ENCODE data around the gene MFAP4.

Gene MFAP4

GRCh38 chr17:19347323-19348080 is 39.5 kb downstream of the MFAP4 start:
- DNase-seq, result no peak

DNA sequence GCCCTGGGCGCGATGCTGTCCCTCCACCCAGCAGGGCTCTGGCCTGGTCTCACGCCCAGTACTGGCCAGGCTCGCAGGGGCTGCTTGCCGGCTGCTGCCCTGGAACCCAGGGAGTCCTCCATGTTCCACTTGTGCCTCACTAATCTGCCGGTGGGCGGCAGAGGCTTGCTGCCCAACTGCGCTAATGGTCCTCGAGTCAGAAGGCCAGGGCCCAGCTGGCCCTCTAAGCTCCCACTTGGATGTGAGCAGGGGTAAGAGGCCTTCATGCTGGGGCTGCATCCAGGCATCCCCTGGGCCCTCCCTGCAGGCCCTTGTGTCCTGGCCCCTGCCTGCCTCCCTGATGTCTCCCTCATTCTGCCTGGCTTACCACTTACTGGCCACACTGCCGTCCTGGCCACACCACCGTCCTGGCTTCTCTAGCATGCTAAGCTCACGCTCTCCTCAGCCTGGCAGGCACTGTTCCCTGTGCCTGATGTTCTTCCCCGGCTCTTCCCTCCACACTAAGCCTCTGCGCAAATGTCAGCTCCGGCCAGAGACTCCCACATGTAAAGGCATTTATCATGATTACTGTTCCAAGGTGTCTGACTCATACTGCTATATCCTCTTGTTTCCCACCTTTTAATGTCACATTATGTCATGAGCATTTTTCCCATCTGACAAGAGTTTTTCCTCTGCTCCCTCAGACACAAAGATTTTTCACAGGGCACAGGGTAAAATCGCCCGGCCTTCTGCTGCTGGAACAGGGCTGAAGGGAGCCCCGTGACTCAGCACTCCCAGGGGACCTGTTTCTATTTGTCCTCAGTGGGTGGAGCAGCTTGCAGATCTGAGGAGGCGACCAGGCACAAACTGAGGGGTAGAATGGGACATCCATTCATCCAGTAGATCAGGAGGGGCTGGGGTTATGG is 40.4 kb downstream of the MFAP4 start:
- DNase-seq, result no peak

DNA sequence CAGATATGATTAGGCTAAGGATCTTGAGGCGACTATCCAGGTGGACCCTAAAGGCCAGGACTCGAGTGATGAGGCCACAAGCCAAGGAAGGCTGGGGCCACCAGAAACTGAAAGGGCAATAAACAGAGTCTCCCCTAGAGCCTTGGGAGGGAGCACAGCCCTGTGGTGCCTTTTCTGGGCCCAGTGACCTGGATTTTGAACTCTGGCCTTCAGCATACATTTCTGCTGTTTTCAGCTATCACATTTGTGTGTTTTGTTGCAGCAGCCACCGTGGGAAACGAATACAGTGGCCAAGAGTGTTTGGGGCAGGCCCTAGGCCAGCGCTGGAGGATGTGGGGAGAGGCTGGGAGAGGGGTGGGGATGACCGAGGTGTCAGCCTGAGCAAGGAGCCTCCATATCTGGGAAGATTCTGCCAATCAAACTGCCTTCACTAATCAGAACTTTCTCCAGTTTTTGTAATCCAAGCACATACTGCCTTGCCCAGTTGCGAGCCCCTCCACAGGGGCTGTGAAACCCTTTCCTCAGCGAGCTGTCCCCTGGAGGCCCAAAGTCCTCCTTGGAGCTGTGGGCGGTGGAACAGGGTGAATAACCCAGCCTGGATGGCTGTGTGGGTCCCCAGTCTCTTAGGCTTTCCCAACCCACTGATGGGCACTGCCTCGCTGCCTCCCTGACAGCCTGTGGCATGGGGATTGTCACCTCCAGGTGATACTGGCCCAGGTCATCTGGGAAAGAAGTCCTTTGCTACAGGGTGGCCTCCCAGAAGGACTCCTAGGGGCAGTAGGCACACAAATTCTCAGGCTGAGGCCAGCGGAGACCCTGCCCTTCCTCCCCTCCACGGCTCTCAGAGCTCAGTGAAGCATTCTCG is 41.3 kb downstream of the MFAP4 start:
- no peak for DNase-seq

GRCh38 chr17:19345067-19345460 is 41.9 kb downstream of the MFAP4 start:
- DNase-seq, result no peak

DNA sequence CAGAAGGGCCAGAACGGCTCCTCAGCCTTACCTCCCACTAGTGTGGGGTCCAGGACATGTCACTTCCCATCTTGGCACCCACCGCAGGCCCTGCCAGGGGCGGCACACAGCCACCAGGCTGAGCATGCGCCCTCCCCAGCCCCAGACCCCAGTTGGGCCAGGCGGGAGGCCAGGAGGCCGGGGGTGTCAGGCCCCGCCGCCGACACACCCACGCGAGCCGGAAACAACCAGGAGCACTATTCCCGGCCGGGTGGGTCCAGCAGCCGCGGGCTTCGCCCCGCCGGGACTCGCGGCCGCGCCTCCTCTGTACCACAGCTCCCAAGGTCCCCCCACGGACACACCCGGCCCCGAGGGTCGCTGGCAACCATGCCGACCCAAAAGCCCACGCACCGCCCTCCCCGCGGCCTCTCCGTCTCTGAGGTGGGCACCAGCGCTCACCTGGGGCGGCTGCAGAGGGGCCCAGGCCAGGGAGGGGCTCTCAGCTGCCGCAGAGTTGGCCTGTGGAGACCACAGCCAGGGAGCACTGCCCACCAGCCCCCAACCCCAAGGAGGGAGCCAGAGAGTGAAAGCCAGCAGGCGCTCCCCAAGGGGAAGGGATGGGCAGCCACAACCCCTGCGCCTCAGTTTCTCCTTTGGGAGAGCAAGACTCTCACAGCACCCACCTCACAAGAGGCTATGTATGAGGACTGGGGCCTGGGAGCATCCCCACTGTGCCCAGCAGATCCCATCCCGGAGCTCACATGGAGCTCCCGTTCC is 42.5 kb downstream of the MFAP4 start:
- no peak for DNase-seq

DNA sequence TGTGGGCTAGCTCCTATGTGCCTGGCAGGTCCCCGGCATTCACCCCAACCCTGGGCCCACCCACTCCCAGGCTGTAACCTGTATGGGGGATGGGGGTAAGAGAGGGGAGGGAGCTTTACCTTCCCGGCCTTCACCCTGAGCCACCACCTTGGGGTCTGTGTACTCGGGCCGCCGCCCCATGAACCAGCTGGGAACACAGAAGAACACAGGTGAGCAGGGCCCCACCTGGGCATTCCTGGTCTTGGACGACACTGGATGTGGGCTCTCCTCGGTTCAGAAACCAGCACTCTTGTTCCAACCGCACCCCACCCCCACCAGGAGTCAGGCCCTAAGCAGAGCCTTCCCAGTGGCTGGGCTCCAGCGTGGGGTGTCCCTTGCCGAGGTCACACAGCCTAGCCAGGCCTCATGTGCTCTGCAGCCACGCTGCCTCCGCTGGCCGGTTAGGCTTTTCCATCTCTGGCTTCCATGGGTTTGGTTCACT is 43.3 kb downstream of the MFAP4 start:
- no peak for DNase-seq

DNA sequence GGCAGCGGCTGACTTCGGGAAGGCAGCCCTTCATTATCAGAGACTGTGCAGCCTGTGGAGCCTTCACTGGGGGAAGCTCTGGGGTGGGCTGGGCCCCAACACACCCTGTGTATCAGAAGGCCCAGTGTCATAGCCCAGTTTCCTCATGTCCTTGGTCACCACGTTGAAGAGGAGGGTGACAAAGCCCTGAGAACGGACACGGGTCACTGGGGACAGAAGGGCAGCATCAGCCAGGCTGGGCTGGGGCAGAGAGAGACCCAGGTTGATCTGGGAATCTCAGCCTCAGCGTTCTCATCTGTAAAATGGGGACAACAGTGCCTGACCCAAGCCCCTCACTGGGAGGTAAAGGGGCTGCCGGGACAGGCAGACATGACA is 43.7 kb downstream of the MFAP4 start:
- no peak for DNase-seq

DNA sequence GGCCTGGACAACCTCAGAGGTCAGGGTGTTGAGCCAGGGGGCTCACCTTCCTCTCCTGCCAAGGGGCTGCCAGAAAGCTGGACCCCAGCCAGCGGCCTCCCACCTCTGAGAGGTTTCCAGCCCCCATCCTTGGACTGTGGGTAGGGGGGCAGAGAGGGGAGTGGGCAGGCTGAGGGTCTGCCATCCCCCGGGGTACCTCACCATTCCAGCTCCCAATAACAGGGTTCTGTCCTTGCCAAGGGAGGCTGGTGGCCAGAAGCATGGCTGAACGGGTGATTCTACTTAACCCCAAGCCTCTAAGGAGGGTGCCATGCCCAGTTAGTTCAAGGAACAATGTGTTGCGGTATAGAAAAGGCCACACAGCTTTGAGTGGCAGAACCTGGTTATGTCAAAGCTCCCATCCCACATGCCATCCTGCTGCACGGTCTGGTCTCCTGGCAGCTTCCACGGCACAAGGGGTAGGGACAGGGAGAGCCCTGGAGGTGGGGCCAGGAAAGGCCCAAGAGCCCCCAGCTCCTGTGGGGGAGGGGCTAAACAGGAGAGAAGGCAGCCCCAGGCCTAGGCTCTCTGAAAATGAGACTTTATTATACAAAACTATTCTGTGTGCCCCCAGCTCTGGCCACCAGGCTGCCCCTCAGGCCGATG is 44.3 kb downstream of the MFAP4 start:
- no peak for DNase-seq

DNA sequence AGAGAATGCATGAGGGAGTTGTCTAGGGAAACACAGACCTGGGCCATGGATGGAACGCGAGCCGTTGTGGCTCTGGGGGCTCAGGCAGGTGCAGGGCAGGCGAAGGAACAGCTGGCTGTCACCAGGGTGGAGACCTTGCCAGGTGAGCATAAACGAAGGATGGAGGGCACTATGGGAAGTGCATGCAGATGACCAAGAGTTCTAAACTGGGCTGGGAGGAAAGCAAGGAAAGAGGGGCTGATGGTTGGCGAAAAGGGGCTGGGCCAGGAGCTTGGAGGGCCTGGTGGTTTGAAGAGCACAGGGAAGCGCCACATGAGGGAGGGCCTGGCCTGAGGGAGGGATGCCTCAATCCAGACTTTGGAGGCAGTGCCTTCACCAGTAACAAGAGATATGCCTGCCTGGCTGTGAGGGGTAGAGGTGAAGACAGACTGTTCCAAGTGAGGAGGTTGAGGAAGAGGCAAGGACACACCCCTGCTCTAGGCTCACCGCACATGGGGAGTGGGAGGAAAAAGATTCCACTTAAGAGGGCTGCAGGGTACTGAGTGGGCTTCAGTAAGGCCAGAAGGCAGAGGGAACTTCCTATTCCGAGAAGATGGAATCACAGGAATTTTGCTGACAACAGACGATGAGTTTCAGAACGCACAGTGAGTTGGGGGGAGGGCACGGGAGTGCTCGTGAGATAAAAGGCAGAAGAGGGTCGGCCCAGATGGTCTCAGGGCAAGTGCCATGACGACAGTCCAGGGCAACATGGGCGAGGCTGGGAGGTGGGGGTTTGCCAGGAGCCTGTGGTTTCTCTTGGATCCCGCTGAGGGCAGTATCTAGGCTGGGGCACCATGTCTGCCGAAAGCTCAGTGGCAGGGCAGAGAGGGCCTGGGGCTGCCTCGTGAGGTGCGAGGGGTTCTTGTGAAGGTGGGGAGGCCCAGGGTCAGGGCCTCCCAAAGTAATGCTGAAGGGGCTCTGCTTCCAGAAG is 45.1 kb downstream of the MFAP4 start:
- DNase-seq, result no peak

GRCh38 chr17:19341211-19341631 is 45.8 kb downstream of the MFAP4 start:
- no peak for DNase-seq

GRCh38 chr17:19339341-19339815 is 47.6 kb downstream of the MFAP4 start:
- no peak for DNase-seq

GRCh38 chr17:19338031-19338990 is 48.7 kb downstream of the MFAP4 start:
- DNase-seq, result no peak

DNA sequence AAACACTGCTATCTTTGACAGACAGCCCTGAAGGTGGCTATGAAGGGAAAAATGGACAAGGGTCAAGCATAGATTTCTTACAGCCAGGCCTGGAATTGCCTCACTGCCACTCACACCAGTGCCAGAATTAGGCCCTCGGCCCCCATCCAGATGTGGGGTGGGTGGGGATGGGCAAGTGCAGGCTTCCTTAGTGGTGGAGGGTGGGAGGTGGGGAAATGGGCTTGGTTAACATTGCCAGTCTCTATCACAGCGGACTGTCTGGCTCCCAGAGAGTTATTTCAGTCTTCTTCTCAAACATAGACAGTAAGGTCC is 49.3 kb downstream of the MFAP4 start:
- no peak for DNase-seq

GRCh38 chr17:19336938-19337711 is 49.9 kb downstream of the MFAP4 start:
- DNase-seq, result no peak

- DNase-seq, result no peak
Observed at GRCh38 chr17:19335951-19336631, 50.9 kb downstream of the MFAP4 start.

- no peak for DNase-seq
Observed at GRCh38 chr17:19334331-19334730, 52.7 kb downstream of the MFAP4 start.

DNA sequence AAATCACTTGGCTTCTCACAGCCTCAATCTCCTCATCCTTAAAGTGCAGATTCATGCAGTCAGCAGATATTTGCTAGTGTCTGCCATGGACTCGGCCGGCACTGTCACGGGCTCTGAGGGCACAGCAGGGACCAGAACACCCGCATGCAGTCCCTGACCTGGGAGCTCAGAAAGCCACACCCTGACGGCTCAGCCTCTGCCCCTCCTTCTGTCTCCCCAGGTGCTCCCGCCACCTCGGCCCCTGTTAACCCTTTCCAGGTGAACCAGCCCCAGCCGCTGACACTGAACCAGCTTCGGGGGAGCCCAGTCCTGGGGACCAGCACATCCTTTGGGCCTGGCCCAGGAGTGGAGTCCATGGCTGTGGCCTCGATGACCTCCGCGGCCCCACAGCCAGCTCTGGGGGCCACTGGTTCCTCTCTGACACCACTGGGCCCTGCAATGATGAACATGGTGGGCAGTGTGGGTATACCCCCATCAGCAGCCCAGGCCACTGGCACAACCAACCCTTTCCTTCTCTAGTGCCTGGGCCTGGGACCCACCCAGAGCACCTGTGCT is 53.2 kb downstream of the MFAP4 start:
- no peak for DNase-seq
